HG02973 (cell line): ENCODE measurements around the gene CAMK2B.

Experiments used
- ATAC-seq: cut with Tn5 transposase; IDR thresholded peaks from one replicate; pipeline ENCODE4 v1.9.1; 2021; ENCODE audit warnings: moderate library complexity; ENCODE audit not compliant: unreplicated experiment

Gene CAMK2B

GRCh38 chr7:44309271-44310091 is 15.9 kb downstream of the CAMK2B start:
- ATAC-seq = no peak

GRCh38 chr7:44308596-44309270 is 16.7 kb downstream of the CAMK2B start:
- no peak for ATAC-seq

- no peak for ATAC-seq
These were observed 17.3 kb downstream of the CAMK2B start for GRCh38 chr7:44307905-44308595.

- ATAC-seq = no peak
These were observed 18.0 kb downstream of the CAMK2B start for GRCh38 chr7:44307301-44307900.

- ATAC-seq = no peak
These were observed 18.8 kb downstream of the CAMK2B start for GRCh38 chr7:44306606-44307005.

- ATAC-seq = no peak
These were observed 19.6 kb downstream of the CAMK2B start for GRCh38 chr7:44305564-44306507.

- no peak for ATAC-seq
These were observed 30.9 kb downstream of the CAMK2B start for GRCh38 chr7:44294325-44295069.

- ATAC-seq = no peak
These were observed 31.7 kb downstream of the CAMK2B start for GRCh38 chr7:44293561-44294324.

GRCh38 chr7:44292876-44293560 is 32.4 kb downstream of the CAMK2B start:
- ATAC-seq = no peak

- no peak for ATAC-seq
These were observed 33.0 kb downstream of the CAMK2B start for GRCh38 chr7:44292420-44292817.

- no peak for ATAC-seq
These were observed 33.5 kb downstream of the CAMK2B start for GRCh38 chr7:44291733-44292419.

- no peak for ATAC-seq
These were observed 34.2 kb downstream of the CAMK2B start for GRCh38 chr7:44291066-44291732.

- ATAC-seq = no peak
These were observed 35.2 kb downstream of the CAMK2B start for GRCh38 chr7:44290252-44290620.

- no peak for ATAC-seq
These were observed 35.8 kb downstream of the CAMK2B start for GRCh38 chr7:44289341-44290251.

GRCh38 chr7:44288811-44289340 is 36.5 kb downstream of the CAMK2B start:
- no peak for ATAC-seq

- no peak for ATAC-seq
These were observed 37.1 kb downstream of the CAMK2B start for GRCh38 chr7:44288381-44288685.
